KMS-11 (cell line): ENCODE data around the gene RNU6-9.

ENCODE experiments used
- H2AFZ ChIP-seq: fragments of 200-600 bp; sonication (generic); 2 replicates; pipeline ENCODE4 v1.6.1; 2016; ENCODE audit warnings: antibody characterized with exemption, mixed run types, low read depth
- H3K27ac ChIP-seq: fragments of 200-600 bp; sonication (generic); 2 replicates; pipeline ENCODE4 v1.6.1; 2016; ENCODE audit warnings: mild to moderate bottlenecking, mixed run types
- H3K27me3 ChIP-seq: fragments of 200-600 bp; sonication (generic); 2 replicates; pipeline ENCODE4 v1.6.1; 2017; ENCODE audit warnings: mild to moderate bottlenecking, low read depth, mixed run types, moderate library complexity; ENCODE audit not compliant: insufficient read depth
- H3K36me3 ChIP-seq: fragments of 200-600 bp; sonication (generic); 2 replicates; pipeline ENCODE4 v1.6.1; 2017; ENCODE audit warnings: mild to moderate bottlenecking, mixed run types; ENCODE audit not compliant: insufficient read depth
- H3K4me1 ChIP-seq: fragments of 200-600 bp; sonication (generic); 2 replicates; pipeline ENCODE4 v1.6.1; 2016; ENCODE audit warnings: mild to moderate bottlenecking, low read depth, mixed run types; ENCODE audit not compliant: poor library complexity, severe bottlenecking
- H3K4me2 ChIP-seq: fragments of 200-600 bp; sonication (generic); 2 replicates; pipeline ENCODE4 v1.7.0; 2016; ENCODE audit warnings: mild to moderate bottlenecking, mixed run types
- H3K4me3 ChIP-seq: fragments of 200-600 bp; sonication (generic); IDR thresholded peaks from 2 replicates; pipeline ENCODE4 v1.6.1; 2017; ENCODE audit warnings: low read depth, low read length, mixed read lengths; ENCODE audit not compliant: insufficient read depth
- H3K79me2 ChIP-seq: fragments of 200-600 bp; sonication (generic); 2 replicates; pipeline ENCODE4 v1.6.1; 2016; ENCODE audit warnings: low read depth, mixed run types; ENCODE audit not compliant: insufficient read depth
- H3K9ac ChIP-seq: fragments of 200-600 bp; sonication (generic); 2 replicates; pipeline ENCODE4 v1.6.1; 2016; ENCODE audit warnings: mild to moderate bottlenecking, mixed run types
- H4K20me1 ChIP-seq: fragments of 200-600 bp; sonication (generic); 2 replicates; pipeline ENCODE4 v1.6.1; 2016; ENCODE audit warnings: mild to moderate bottlenecking, mixed run types; ENCODE audit not compliant: insufficient read depth
- TF ChIP-seq, protein P1 (sequence below): fragments of 200-600 bp; sonication (generic); conservative IDR thresholded peaks from 2 replicates; pipeline ENCODE4 v1.6.1; 2017; ENCODE audit warnings: low read depth, mild to moderate bottlenecking, antibody characterized with exemption, low read length, moderate library complexity, mixed read lengths

RNU6-9 gene

DNA sequence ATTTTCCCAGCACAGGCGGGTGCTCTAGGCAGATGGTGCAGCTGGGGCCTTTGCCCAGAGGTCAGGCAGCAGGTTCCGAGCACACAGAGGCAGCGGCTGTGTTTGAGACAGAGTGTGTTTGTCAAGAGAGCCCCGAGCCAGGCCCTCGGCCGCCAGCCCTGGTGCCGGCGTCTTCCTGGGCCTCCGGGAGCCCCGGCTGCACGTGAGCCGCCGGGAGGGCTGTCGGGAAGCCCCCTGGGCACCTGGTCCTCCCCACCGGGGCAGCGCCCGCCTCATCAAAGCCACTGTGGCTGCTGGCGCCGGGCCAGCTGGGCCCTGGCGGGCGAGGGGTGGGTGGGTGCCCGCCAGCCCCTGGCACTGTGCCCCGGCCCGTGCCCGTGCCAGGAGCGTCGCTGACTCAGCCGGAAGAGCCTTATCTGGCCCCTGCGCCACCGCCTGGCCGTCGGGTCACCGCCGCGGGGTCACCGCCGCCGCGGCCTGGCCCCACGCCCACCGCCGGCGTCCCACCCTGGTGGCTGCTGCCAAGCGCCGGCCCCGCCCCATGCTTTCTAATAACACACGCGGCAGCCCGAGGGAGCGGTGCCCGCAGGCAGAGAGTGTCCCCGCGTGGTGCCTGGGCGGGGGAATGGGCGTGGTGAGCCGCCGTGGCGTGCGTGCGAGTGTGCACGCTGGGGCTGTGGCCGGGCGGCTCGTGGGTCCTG is 47.5 kb downstream of the RNU6-9 start:
- H3K36me3 ChIP-seq = no peaks in the 10 kb centered on the region
- H2AFZ ChIP-seq = peak overlapping the region; percentile 34; the same call in 1 of the 2 replicates
- peaks cover 15% of the 10 kb centered on the region for H3K4me1 ChIP-seq
- H4K20me1 ChIP-seq = no peaks in the 10 kb centered on the region
- peak overlapping the region; percentile 19; the same call in 1 of the 2 replicates for H3K9ac ChIP-seq
- H3K27ac ChIP-seq = peak overlapping the region; percentile 43
- H3K79me2 ChIP-seq = no peaks in the 10 kb centered on the region; the same call in 1 of the 2 replicates
- TF ChIP-seq, protein P1, sequence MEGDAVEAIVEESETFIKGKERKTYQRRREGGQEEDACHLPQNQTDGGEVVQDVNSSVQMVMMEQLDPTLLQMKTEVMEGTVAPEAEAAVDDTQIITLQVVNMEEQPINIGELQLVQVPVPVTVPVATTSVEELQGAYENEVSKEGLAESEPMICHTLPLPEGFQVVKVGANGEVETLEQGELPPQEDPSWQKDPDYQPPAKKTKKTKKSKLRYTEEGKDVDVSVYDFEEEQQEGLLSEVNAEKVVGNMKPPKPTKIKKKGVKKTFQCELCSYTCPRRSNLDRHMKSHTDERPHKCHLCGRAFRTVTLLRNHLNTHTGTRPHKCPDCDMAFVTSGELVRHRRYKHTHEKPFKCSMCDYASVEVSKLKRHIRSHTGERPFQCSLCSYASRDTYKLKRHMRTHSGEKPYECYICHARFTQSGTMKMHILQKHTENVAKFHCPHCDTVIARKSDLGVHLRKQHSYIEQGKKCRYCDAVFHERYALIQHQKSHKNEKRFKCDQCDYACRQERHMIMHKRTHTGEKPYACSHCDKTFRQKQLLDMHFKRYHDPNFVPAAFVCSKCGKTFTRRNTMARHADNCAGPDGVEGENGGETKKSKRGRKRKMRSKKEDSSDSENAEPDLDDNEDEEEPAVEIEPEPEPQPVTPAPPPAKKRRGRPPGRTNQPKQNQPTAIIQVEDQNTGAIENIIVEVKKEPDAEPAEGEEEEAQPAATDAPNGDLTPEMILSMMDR = no peak
- no peak overlapping the region for H3K4me3 ChIP-seq
- H3K27me3 ChIP-seq = no peaks in the 10 kb centered on the region
- peak overlapping the region; percentile 63 for H3K4me2 ChIP-seq

DNA sequence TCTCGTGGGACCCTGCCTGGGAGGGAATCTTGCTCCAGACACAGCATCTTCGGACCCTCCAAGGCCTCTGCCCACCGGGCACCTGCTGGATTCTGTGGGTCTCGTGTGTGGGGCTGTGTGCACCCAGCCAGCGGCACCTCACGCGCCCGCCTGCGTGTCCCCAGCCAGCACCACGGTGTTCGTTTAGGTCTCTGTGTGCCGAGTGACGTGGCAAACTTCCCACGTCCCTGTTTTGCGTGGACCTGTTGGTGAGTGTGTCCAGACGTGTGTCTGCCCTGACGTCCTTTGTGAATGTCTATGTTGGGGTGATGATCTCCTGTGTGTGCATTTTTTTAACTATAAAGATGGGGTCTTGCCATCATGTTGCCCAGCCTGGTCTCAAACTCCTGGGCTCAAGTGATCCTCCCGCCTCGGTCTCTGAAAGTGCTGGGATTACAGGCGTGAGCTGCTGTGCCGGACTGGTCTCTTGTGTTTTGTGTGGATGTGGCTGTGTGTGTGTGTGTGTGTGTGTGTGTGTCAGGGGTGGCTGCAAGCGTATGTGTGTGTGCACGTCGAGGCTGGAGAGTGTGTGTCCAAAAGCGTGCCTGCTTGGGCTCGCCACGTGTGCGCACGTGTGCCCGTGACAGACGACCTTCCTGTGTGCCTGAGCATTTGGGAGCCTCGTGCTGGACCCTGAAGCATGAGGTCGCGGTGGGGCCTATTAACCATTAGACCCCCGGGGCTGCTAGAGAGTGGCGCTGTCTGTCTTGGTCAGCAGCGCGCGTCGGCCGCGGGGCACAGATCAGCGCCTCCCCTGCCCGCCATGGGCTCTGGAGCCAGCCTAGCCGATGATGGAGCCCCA is 48.2 kb downstream of the RNU6-9 start:
- peak overlapping the region; percentile 34; the same call in 1 of the 2 replicates for H2AFZ ChIP-seq
- peaks cover 15% of the 10 kb centered on the region for H3K4me1 ChIP-seq
- TF ChIP-seq, protein P1 = no peak
- no peaks in the 10 kb centered on the region for H3K36me3 ChIP-seq
- H3K27ac ChIP-seq = peak overlapping the region; percentile 43; the same call in 1 of the 2 replicates
- H3K27me3 ChIP-seq = no peaks in the 10 kb centered on the region
- no peaks in the 10 kb centered on the region for H4K20me1 ChIP-seq
- H3K4me2 ChIP-seq = peak overlapping the region; percentile 63
- H3K9ac ChIP-seq = peak overlapping the region; percentile 19; the same call in 1 of the 2 replicates
- H3K4me3 ChIP-seq = no peak overlapping the region
- H3K79me2 ChIP-seq = no peaks in the 10 kb centered on the region; the same call in 1 of the 2 replicates

DNA sequence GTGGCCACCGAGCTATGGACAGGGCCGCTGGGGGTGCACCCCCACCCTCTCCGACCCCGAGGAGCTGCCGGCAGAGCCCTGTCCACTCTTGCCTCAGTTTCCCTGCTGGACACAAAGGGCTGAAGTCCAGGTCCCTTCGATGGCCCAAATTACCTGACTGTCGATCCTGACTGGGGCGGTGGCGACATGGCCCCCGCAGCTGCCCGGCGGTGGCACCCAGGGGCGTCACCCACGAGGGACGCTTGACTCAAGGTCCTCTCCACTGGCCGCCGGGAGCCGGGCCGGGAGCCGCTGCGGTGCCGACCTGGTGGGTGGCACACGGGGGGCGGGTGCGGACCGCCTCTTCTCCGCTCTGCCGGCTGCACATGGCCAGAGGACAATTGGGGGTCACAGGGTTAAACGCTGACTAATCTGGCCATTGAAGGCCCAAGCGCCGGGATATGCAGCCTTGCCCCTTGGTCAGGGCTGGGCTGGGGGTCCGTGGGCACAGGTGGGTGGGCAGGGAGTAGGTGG is 48.9 kb downstream of the RNU6-9 start:
- H3K79me2 ChIP-seq = no peaks in the 10 kb centered on the region; the same call in 1 of the 2 replicates
- no peaks in the 10 kb centered on the region for H3K27me3 ChIP-seq
- H3K4me2 ChIP-seq = no peak overlapping the region
- TF ChIP-seq, protein P1 = no peak
- H3K27ac ChIP-seq = no peak overlapping the region
- no peak overlapping the region for H2AFZ ChIP-seq
- no peaks in the 10 kb centered on the region for H4K20me1 ChIP-seq
- no peak overlapping the region for H3K9ac ChIP-seq
- H3K36me3 ChIP-seq = no peaks in the 10 kb centered on the region
- H3K4me3 ChIP-seq = no peak overlapping the region
- H3K4me1 ChIP-seq = peaks cover 15% of the 10 kb centered on the region
